Measurements from ENCODE around the gene P2RX7.

- TF ChIP-seq CTCF (IDR thresholded peaks at IDR 0.05; ENCODE audit: insufficient read depth, low read length) (no peak), REST (IDR thresholded peaks at IDR 0.05; ENCODE audit: insufficient replicate concordance, low read depth) (no peak), POLR2AphosphoS5 (IDR thresholded peaks at IDR 0.05; ENCODE audit: low read depth) (peak; percentile 14; the same call in 1 of the 2 replicates), GABPA (IDR thresholded peaks at IDR 0.05; ENCODE audit: low read depth) (no peak)
Observed at GRCh38 chr12:121228919-121229665, 96.4 kb downstream of the P2RX7 start.

Data from HL-60 (cell line).